Caco-2 (cell line): ENCODE data around the gene YIF1A. TPM values are rescaled to one million over a fixed set of nuclear protein-coding genes. Genes with fewer than 3 reads are reported as not detected.

ENCODE experiments used
- BruUV-seq: library from RNA; stranded (reverse); fragments of 400-500 nt; replicated peaks from 2 replicates; lab custom pipeline; 2021; lab: Mats Ljungman, UMichigan
- CTCF ChIA-PET: fragments of 300-600 bp; sonication (Branson Sonifier 250); formaldehyde crosslinking; loops from one replicate; lab custom pipeline; 2022; ENCODE audit warnings: antibody characterized with exemption; lab: Charles Lee
- POLR2A ChIA-PET: fragments of 300-600 bp; sonication (Branson Sonifier 250); formaldehyde crosslinking; loops from one replicate; lab custom pipeline; 2022; ENCODE audit warnings: antibody characterized with exemption; lab: Charles Lee
- DNase-seq, 2 experiments: peaks; one replicate each; pipeline versions ENCODE4 v3.0.0 to v3.0.0-alpha.2; 2020 to 2022
- H3K27me3 ChIP-seq: replicated peaks from 2 replicates; pipeline ENCODE4 v1.6.0; 2011; ENCODE audit warnings: low read length; ENCODE audit not compliant: control insufficient read depth, insufficient read depth
- H3K36me3 ChIP-seq: 2 replicates; pipeline ENCODE4 v1.5.1; 2011; ENCODE audit warnings: low read length; ENCODE audit not compliant: control insufficient read depth, insufficient read depth
- H3K4me1 ChIP-seq: fragments of 250-450 bp; sonication (Bioruptor Pico); 2 replicates; pipeline ENCODE4 v1.5.1; 2020; ENCODE audit warnings: mild to moderate bottlenecking
- H3K4me3 ChIP-seq: 2 replicates; pipeline ENCODE4 v1.5.1; 2011; ENCODE audit warnings: low read depth, mild to moderate bottlenecking, control low read depth, low read length
- H3K9me3 ChIP-seq: fragments of 250-450 bp; sonication (Bioruptor Pico); 2 replicates; pipeline ENCODE4 v1.5.1; 2020; ENCODE audit warnings: mild to moderate bottlenecking, moderate library complexity
- H3K27ac Mint-ChIP-seq: one replicate; pipeline ENCODE4 v1.8.0; 2022; ENCODE audit warnings: mixed read lengths; ENCODE audit not compliant: unreplicated experiment
- H3K27me3 Mint-ChIP-seq: one replicate; pipeline ENCODE4 v1.8.0; 2022; ENCODE audit warnings: mixed read lengths; ENCODE audit not compliant: insufficient read depth, unreplicated experiment
- H3K36me3 Mint-ChIP-seq: one replicate; pipeline ENCODE4 v1.8.0; 2022; ENCODE audit warnings: mild to moderate bottlenecking, mixed read lengths; ENCODE audit not compliant: insufficient read depth, unreplicated experiment
- H3K4me1 Mint-ChIP-seq: one replicate; pipeline ENCODE4 v1.8.0; 2022; ENCODE audit warnings: low read depth, mixed read lengths; ENCODE audit not compliant: unreplicated experiment
- H3K4me3 Mint-ChIP-seq: one replicate; pipeline ENCODE4 v1.8.0; 2022; ENCODE audit warnings: mild to moderate bottlenecking, moderate library complexity, mixed read lengths; ENCODE audit not compliant: unreplicated experiment
- H3K9me3 Mint-ChIP-seq: one replicate; pipeline ENCODE4 v1.8.0; 2022; ENCODE audit warnings: mixed read lengths; ENCODE audit not compliant: unreplicated experiment
- CTCF ChIP-seq, 2 experiments: fragments of 200-600 bp in 1 of 2; IDR thresholded peaks; 1 replicate in 1 of 2; 2 replicates in 1 of 2; pipeline versions ENCODE4 v1.5.1 to v1.8.0; 2011 to 2022; ENCODE audit warnings: antibody characterized with exemption in 1 of 2, control low read depth in 1 of 2, inconsistent platforms in 1 of 2, low read depth in 1 of 2, low read length in 1 of 2, mild to moderate bottlenecking in 1 of 2, moderate library complexity in 1 of 2; ENCODE audit not compliant: insufficient read depth in 1 of 2, severe bottlenecking in 1 of 2, unreplicated experiment in 1 of 2
- intact Hi-C: fragments of 100-400 bp; cut with micrococcal nuclease; formaldehyde crosslinking; loops from one replicate; pipeline ENCODE4 v1.10.0; 2022; ENCODE audit not compliant: unreplicated experiment
- total RNA-seq: library from RNA; stranded (reverse); gene quantifications from 2 replicates; pipeline ENCODE4 v1.2.3, GENCODE V29; 2022

The YIF1A gene
- total RNA-seq, 1 experiment from 2014 or later: 159 TPM

DNA sequence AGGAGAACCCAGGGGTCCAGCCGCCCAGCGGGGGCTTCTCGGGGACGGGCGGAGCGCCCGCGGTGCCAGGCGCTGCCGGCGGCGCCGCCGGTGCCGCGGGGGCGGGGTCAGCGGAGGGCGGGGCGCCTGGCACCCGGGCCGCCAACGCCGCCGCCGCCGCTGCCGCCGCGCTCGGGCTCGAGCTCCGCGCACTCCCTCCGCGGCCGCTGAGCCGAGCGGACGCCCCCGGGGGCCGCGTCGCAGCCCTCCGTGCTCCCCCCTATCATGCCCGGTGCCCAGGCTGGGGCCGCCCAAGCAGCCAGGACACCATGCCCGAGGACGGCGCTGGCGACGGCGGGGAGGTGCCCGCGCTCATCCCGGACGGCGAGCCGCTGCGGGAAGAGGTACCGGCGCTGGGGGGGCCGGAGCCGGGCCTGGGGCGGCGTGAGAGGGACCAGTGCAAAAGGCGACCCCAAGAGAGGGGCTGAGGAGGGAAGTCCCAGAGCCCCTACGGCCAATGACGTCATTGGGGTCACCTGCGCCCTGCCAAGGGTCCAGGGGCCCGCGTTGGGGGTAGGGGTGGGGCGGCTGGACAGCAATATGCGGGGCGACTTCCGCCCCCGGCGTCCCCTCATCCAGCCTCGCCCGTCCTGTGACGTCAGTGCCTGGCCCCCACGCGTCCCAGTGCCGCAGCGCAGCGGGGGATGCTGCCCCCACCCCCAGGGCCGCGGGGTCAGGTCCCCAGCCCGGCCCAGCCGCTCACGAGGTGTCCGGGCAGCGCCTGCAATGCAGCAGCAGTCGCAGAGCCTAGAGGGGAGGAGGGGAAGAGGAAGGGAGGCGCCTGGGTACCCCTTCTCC lies 3.0 kb upstream of the YIF1A start, which contains the start of gene TMEM151A:
TSS of gene TMEM151A (plus strand) at position 189 of the 837 bp plus-strand sequence. CDS start at position 309, 120 bp downstream.
- H3K36me3 ChIP-seq: peaks cover 1% of the 10 kb centered on the region; the same call in 1 of the 2 replicates
- no peaks in the 10 kb centered on the region for H3K9me3 ChIP-seq
- peak within 1 kb of the TSS; percentile 49 for H3K4me3 ChIP-seq
- Mint-ChIP-seq H3K4me3 (peak within 1 kb of the TSS; percentile 87), H3K27me3 (peaks cover 6% of the 10 kb centered on the region), H3K4me1 (peaks cover 22% of the 10 kb centered on the region), H3K9me3 (no peaks in the 10 kb centered on the region), H3K36me3 (peaks cover 27% of the 10 kb centered on the region), H3K27ac (peak within 1 kb of the TSS; percentile 29)
- no peaks in the 10 kb centered on the region; the same call in 1 of the 2 replicates for H3K27me3 ChIP-seq
- POLR2A ChIA-PET: interaction anchor here (0.5 kb wide), 1 partner anchor 145 kb away, joined by 3 read pairs; no protein-coding TSS in a partner anchor
- CTCF ChIA-PET: interaction anchor here (0.6 to 1.3 kb wide), 3 partner anchors 9 to 128 kb away, joined by 3 to 10 read pairs (median 7); no protein-coding TSS in a partner anchor
- DNase-seq: peak; percentile 35 to 40
- H3K4me1 ChIP-seq: peaks cover 23% of the 10 kb centered on the region
- TF ChIP-seq CTCF (IDR thresholded peaks at IDR 0.05; ENCODE audit: insufficient read depth in 1 of 2, low read depth in 1 of 2, low read length in 1 of 2, severe bottlenecking in 1 of 2, unreplicated experiment in 1 of 2): no peak
- intact Hi-C loops: no loop called here
- BruUV-seq: no TSS peak

GRCh38 chr11:66291303-66291705 lies 2.4 kb upstream of the YIF1A start:
- Histone ChIP-seq H3K4me3 (peak overlapping the region; percentile 16), H3K9me3 (no peaks in the 10 kb centered on the region), H3K27me3 (no peaks in the 10 kb centered on the region; the same call in 1 of the 2 replicates), H3K36me3 (peaks cover 3% of the 10 kb centered on the region; the same call in 1 of the 2 replicates), H3K4me1 (peaks cover 23% of the 10 kb centered on the region)
- no peaks in the 10 kb centered on the region for H3K9me3 Mint-ChIP-seq
- no peak for TF ChIP-seq CTCF (IDR thresholded peaks at IDR 0.05; ENCODE audit: insufficient read depth in 1 of 2, low read depth in 1 of 2, low read length in 1 of 2, severe bottlenecking in 1 of 2, unreplicated experiment in 1 of 2)
- peaks cover 6% of the 10 kb centered on the region for H3K27me3 Mint-ChIP-seq
- ChIA-PET CTCF (interaction anchor here (0.6 to 1.3 kb wide), 3 partner anchors 8 to 128 kb away, joined by 3 to 10 read pairs (median 7); no protein-coding TSS in a partner anchor), POLR2A (interaction anchor here (0.5 kb wide), 1 partner anchor 146 kb away, joined by 3 read pairs; no protein-coding TSS in a partner anchor)
- H3K4me1 Mint-ChIP-seq: peaks cover 22% of the 10 kb centered on the region
- H3K36me3 Mint-ChIP-seq: peaks cover 27% of the 10 kb centered on the region
- DNase-seq: peak in 1 of 2 experiments; percentile 32
- H3K27ac Mint-ChIP-seq: no peak overlapping the region
- BruUV-seq: no TSS peak
- peak overlapping the region; percentile 87 for H3K4me3 Mint-ChIP-seq
- intact Hi-C loops: no loop called here

DNA sequence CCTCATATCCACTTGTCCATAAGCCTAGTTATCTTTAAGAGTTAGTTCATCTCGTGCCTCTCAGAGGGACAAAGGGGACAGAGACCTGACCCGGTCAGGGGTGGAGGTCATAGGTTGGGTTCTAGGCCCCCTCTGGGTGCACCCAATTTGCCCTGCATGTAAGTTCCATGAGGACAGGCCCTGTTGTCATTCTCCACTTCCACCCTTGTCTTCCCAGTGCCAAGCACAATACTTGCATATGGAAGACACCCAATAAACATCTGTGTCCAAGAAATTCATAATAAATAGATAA lies 1.3 kb upstream of the YIF1A start:
- Mint-ChIP-seq H3K27ac (peak overlapping the region; percentile 94), H3K36me3 (peaks cover 27% of the 10 kb centered on the region), H3K4me1 (peaks cover 22% of the 10 kb centered on the region), H3K4me3 (peak overlapping the region; percentile 87), H3K9me3 (no peaks in the 10 kb centered on the region), H3K27me3 (peaks cover 6% of the 10 kb centered on the region)
- intact Hi-C loops: no loop called here
- no TSS peak for BruUV-seq
- POLR2A ChIA-PET: interaction anchor here (1.9 kb wide), 1 partner anchor 22 kb away, joined by 34 read pairs; no protein-coding TSS in a partner anchor
- no peak for DNase-seq
- Histone ChIP-seq H3K4me3 (peak overlapping the region; percentile 59), H3K36me3 (peaks cover 3% of the 10 kb centered on the region; the same call in 1 of the 2 replicates), H3K9me3 (no peaks in the 10 kb centered on the region), H3K27me3 (no peaks in the 10 kb centered on the region; the same call in 1 of the 2 replicates), H3K4me1 (peaks cover 23% of the 10 kb centered on the region)
- CTCF ChIA-PET: interaction anchor here (2.6 kb wide), 1 partner anchor 22 kb away, joined by 43 read pairs; no protein-coding TSS in a partner anchor
- TF ChIP-seq CTCF (IDR thresholded peaks at IDR 0.05; ENCODE audit: insufficient read depth in 1 of 2, low read depth in 1 of 2, low read length in 1 of 2, severe bottlenecking in 1 of 2, unreplicated experiment in 1 of 2): no peak
